IMR-90 (cell line): ENCODE measurements around the gene C16orf92. TPM values are rescaled to one million over a fixed set of nuclear protein-coding genes. Genes with fewer than 3 reads are reported as not detected.

Experiments used
- ATAC-seq: fragments of 200-7000 bp; cut with Tn5 transposase; 2 replicates; pipeline ENCODE4 v1.9.1; 2020; ENCODE audit warnings: low read depth, mild to moderate bottlenecking, moderate library complexity
- BruUV-seq: library from RNA; stranded (reverse); fragments of 400-500 nt; replicated peaks from 2 replicates; lab custom pipeline; 2021; lab: Mats Ljungman, UMichigan
- CTCF ChIA-PET: fragments of 300-600 bp; formaldehyde crosslinking; extraction: SDS; loops from one replicate; lab custom pipeline; 2021; ENCODE audit warnings: antibody characterized with exemption; lab: Yijun Ruan, JAX
- POLR2A ChIA-PET: fragments of 300-600 bp; sonication (Branson Sonifier 250); formaldehyde crosslinking; loops from one replicate; lab custom pipeline; 2022; ENCODE audit warnings: antibody characterized with exemption; ENCODE audit not compliant: unreplicated experiment; lab: Charles Lee
- DNase-seq: peaks from one replicate; pipeline ENCODE4 v3.0.0; 2013
- H2AFZ ChIP-seq: replicated peaks from 2 replicates; pipeline ENCODE3; 2013; ENCODE audit warnings: low read length, mild to moderate bottlenecking; ENCODE audit not compliant: poor library complexity
- H2AK5ac ChIP-seq: 2 replicates; pipeline ENCODE4 v1.6.1; 2013; ENCODE audit warnings: low read depth, low read length, inconsistent platforms
- H2AK9ac ChIP-seq: replicated peaks from 2 replicates; pipeline ENCODE3; 2013; ENCODE audit warnings: mild to moderate bottlenecking, low read depth, low read length, moderate library complexity; ENCODE audit not compliant: poor library complexity
- H2BK120ac ChIP-seq: 2 replicates; pipeline ENCODE4 v1.6.1; 2013; ENCODE audit warnings: low read depth, low read length, inconsistent platforms
- H2BK15ac ChIP-seq: 3 replicates; pipeline ENCODE4 v1.6.1; 2013; ENCODE audit warnings: low read depth, low read length, inconsistent platforms
- H2BK20ac ChIP-seq: 2 replicates; pipeline ENCODE4 v1.6.1; 2013; ENCODE audit warnings: low read depth, mild to moderate bottlenecking, inconsistent platforms, low read length, moderate library complexity
- H2BK5ac ChIP-seq: 2 replicates; pipeline ENCODE4 v1.6.1; 2013; ENCODE audit warnings: mild to moderate bottlenecking, low read depth, low read length, inconsistent platforms; ENCODE audit not compliant: poor library complexity, severe bottlenecking
- H3K14ac ChIP-seq: replicated peaks from 2 replicates; pipeline ENCODE4 v1.6.1; 2013; ENCODE audit warnings: low read depth, low read length, inconsistent platforms
- H3K18ac ChIP-seq: 2 replicates; pipeline ENCODE4 v1.6.1; 2013; ENCODE audit warnings: low read depth, low read length, control low read depth
- H3K23ac ChIP-seq: 2 replicates; pipeline ENCODE4 v1.6.1; 2013; ENCODE audit warnings: low read depth, low read length, inconsistent platforms
- H3K27ac ChIP-seq: 2 replicates; pipeline ENCODE4 v1.5.1; 2013; ENCODE audit warnings: mild to moderate bottlenecking, control low read depth, low read length; ENCODE audit not compliant: insufficient read depth
- H3K27me3 ChIP-seq: 2 replicates; pipeline ENCODE4 v1.6.1; 2013; ENCODE audit warnings: low read length; ENCODE audit not compliant: control insufficient read depth, insufficient read depth
- H3K36me3 ChIP-seq: 2 replicates; pipeline ENCODE4 v1.6.1; 2013; ENCODE audit warnings: low read length, mixed read lengths; ENCODE audit not compliant: control insufficient read depth, insufficient read depth
- H3K4ac ChIP-seq: 2 replicates; pipeline ENCODE4 v1.6.1; 2013; ENCODE audit warnings: low read depth, low read length, inconsistent platforms
- H3K4me1 ChIP-seq: 2 replicates; pipeline ENCODE4 v1.6.1; 2013; ENCODE audit warnings: low read length, mixed read lengths; ENCODE audit not compliant: control insufficient read depth, insufficient read depth
- H3K4me2 ChIP-seq: 2 replicates; pipeline ENCODE4 v1.6.1; 2013; ENCODE audit warnings: low read depth, mild to moderate bottlenecking, control low read depth, low read length, moderate library complexity
- H3K4me3 ChIP-seq: 2 replicates; pipeline ENCODE4 v1.5.1; 2013; ENCODE audit warnings: low read depth, mild to moderate bottlenecking, control low read depth, low read length, moderate library complexity; ENCODE audit not compliant: insufficient read depth
- H3K56ac ChIP-seq: 2 replicates; pipeline ENCODE4 v1.6.1; 2013; ENCODE audit warnings: low read length, inconsistent platforms; ENCODE audit not compliant: insufficient read depth; ENCODE audit errors: extremely low read depth
- H3K79me1 ChIP-seq, 2 experiments: 2 replicates each; pipeline ENCODE4 v1.6.1; 2013; ENCODE audit warnings: low read length in 2 of 2, inconsistent platforms in 1 of 2, low read depth in 1 of 2
- H3K9ac ChIP-seq: 2 replicates; pipeline ENCODE4 v1.6.1; 2013; ENCODE audit warnings: low read depth, low read length, control low read depth
- H3K9me1 ChIP-seq: 2 replicates; pipeline ENCODE4 v1.6.1; 2013; ENCODE audit warnings: low read length, inconsistent platforms; ENCODE audit not compliant: insufficient read depth
- H3K9me3 ChIP-seq: 2 replicates; pipeline ENCODE4 v1.6.1; 2013; ENCODE audit warnings: low read length; ENCODE audit not compliant: control insufficient read depth, insufficient read depth
- H4K20me1 ChIP-seq: 2 replicates; pipeline ENCODE4 v1.6.1; 2013; ENCODE audit warnings: low read length, inconsistent platforms; ENCODE audit not compliant: insufficient read depth
- H4K5ac ChIP-seq: 2 replicates; pipeline ENCODE4 v1.6.1; 2013; ENCODE audit warnings: mild to moderate bottlenecking, low read depth, low read length, control low read depth
- H4K8ac ChIP-seq, 2 experiments: 2 replicates each; pipeline ENCODE4 v1.6.1; 2013; ENCODE audit warnings: low read depth in 2 of 2, low read length in 2 of 2, control low read depth in 1 of 2, inconsistent platforms in 1 of 2
- H4K91ac ChIP-seq: 2 replicates; pipeline ENCODE4 v1.6.1; 2013; ENCODE audit warnings: low read depth, low read length, inconsistent platforms; ENCODE audit not compliant: insufficient read depth
- BHLHE40 ChIP-seq: fragments of 150-350 bp; IDR thresholded peaks from 2 replicates; pipeline ENCODE4 v1.6.1; 2016; ENCODE audit warnings: mild to moderate bottlenecking, low read depth, low read length
- CEBPB ChIP-seq: IDR thresholded peaks from 2 replicates; pipeline ENCODE4 v1.6.1; 2012; ENCODE audit warnings: low read depth, low read length, improper control_type of control experiment
- CHD1 ChIP-seq: IDR thresholded peaks from 2 replicates; pipeline ENCODE4 v1.6.1; 2012; ENCODE audit warnings: low read depth, low read length, improper control_type of control experiment
- ELK1 ChIP-seq: fragments of 150-350 bp; IDR thresholded peaks from 2 replicates; pipeline ENCODE4 v1.6.1; 2016; ENCODE audit warnings: low read depth, mild to moderate bottlenecking, low read length, moderate library complexity, borderline replicate concordance
- FOS ChIP-seq: fragments of 150-350 bp; IDR thresholded peaks from 2 replicates; pipeline ENCODE4 v1.6.1; 2016; ENCODE audit warnings: low read depth, low read length
- MAFK ChIP-seq: IDR thresholded peaks from 2 replicates; pipeline ENCODE4 v1.6.1; 2012; ENCODE audit warnings: low read depth, low read length, improper control_type of control experiment
- MAZ ChIP-seq: IDR thresholded peaks from 2 replicates; pipeline ENCODE4 v1.6.1; 2012; ENCODE audit warnings: low read depth, mild to moderate bottlenecking, low read length, improper control_type of control experiment, moderate library complexity, borderline replicate concordance
- NFE2L2 ChIP-seq: fragments of 150-350 bp; IDR thresholded peaks from 2 replicates; pipeline ENCODE4 v1.6.1; 2016; ENCODE audit warnings: low read depth, mild to moderate bottlenecking, low read length
- POLR2A ChIP-seq: IDR thresholded peaks from 2 replicates; pipeline ENCODE4 v1.6.1; 2012; ENCODE audit warnings: mild to moderate bottlenecking, low read depth, low read length
- RAD21 ChIP-seq: IDR thresholded peaks from 2 replicates; pipeline ENCODE4 v1.6.1; 2012; ENCODE audit warnings: low read length, improper control_type of control experiment
- RCOR1 ChIP-seq: IDR thresholded peaks from 2 replicates; pipeline ENCODE4 v1.6.1; 2012; ENCODE audit warnings: mild to moderate bottlenecking, low read length, improper control_type of control experiment; ENCODE audit not compliant: insufficient replicate concordance
- RFX5 ChIP-seq: IDR thresholded peaks from 2 replicates; pipeline ENCODE4 v1.8.0; 2012; ENCODE audit warnings: low read depth, mild to moderate bottlenecking, low read length, moderate library complexity
- WGBS, 2 experiments: methylation state at CpG; one replicate each; pipeline versions ENCODE4 v1.1.5 to v1.1.7; 2013; ENCODE audit warnings: missing lambda C conversion rate in 2 of 2; ENCODE audit not compliant: insufficient read length in 1 of 2; ENCODE audit errors: extremely low coverage in 2 of 2; 5-methylcytosine and 5-hydroxymethylcytosine counted together
- dilution Hi-C: fragments of 300-500 bp; cut with HindIII; formaldehyde crosslinking; loops from one replicate; pipeline ENCODE4 v1.14.3; 2018; ENCODE audit warnings: low sequenced_read_pairs; ENCODE audit not compliant: unreplicated experiment
- in situ Hi-C: fragments of 300-500 bp; cut with MboI; formaldehyde crosslinking; loops from 3 replicates; pipeline ENCODE4 v1.14.3; 2019; ENCODE audit warnings: low sequenced_read_pairs, inconsistent platforms, mixed read lengths
- intact Hi-C: fragments of 100-400 bp; cut with micrococcal nuclease; formaldehyde crosslinking; loops from 2 replicates; pipeline ENCODE4 v1.10.0; 2022
- polyA plus RNA-seq, 3 experiments: library from polyadenylated mRNA; depleted of rRNA; stranded (reverse); fragments of >200 nt; gene quantifications; 2 replicates each; pipeline ENCODE4 v1.2.3, GENCODE V29; 2012; ENCODE audit warnings: low replicate concordance in 1 of 3
- total RNA-seq: library from RNA; depleted of rRNA; stranded (reverse); fragments of >200 nt; gene quantifications from 2 replicates; pipeline ENCODE4 v1.2.3, GENCODE V29; 2012
- TF ChIP-seq, protein P1 (sequence below): fragments of 150-350 bp; IDR thresholded peaks from 2 replicates; pipeline ENCODE4 v1.6.1; 2017; ENCODE audit warnings: mild to moderate bottlenecking, antibody characterized with exemption, low read length, low read depth
- TF ChIP-seq, protein P2 (sequence below): conservative IDR thresholded peaks from 2 replicates; pipeline ENCODE4 v1.5.1; 2012; ENCODE audit warnings: mild to moderate bottlenecking, low read depth, low read length, improper control_type of control experiment

C16orf92 gene
- total and polyA plus RNA-seq, 2 of the 4 experiments (the other 2 are of a cell fraction), result not detected

DNA sequence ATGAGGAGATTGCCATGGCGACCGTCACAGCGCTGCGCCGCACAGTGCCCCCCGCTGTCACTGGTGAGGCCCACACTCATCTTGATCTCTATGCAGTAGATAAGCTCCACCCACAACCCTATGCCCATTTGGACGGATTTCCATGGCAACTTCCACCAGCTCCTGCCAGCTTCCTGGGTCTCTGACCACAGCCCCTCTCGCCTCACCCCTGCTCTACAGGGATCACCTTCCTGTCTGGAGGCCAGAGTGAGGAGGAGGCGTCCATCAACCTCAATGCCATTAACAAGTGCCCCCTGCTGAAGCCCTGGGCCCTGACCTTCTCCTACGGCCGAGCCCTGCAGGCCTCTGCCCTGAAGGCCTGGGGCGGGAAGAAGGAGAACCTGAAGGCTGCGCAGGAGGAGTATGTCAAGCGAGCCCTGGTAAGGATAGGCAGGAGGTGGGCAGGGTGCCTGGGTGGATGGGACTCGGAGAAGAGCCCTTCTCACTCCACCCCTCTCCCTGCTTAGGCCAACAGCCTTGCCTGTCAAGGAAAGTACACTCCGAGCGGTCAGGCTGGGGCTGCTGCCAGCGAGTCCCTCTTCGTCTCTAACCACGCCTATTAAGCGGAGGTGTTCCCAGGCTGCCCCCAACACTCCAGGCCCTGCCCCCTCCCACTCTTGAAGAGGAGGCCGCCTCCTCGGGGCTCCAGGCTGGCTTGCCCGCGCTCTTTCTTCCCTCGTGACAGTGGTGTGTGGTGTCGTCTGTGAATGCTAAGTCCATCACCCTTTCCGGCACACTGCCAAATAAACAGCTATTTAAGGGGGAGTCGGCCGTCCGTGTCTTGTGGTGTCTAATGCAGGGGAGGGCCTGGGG is 46.8 kb downstream of the C16orf92 start:
- no peak for ATAC-seq
- Histone ChIP-seq H3K9me3 (no peaks in the 10 kb centered on the region), H4K5ac (no peak overlapping the region), H2BK5ac (no peak overlapping the region), H4K91ac (no peak overlapping the region), H3K4me1 (peaks cover 19% of the 10 kb centered on the region), H3K4me2 (peak overlapping the region; percentile 12; the same call in 1 of the 2 replicates), H2AFZ (peak overlapping the region; percentile 39), H3K27me3 (no peaks in the 10 kb centered on the region), H2AK9ac (peak overlapping the region; percentile 89), H3K23ac (0 out of 2 replicates have a peak overlapping the region, but pooled peaks have one; percentile 48), H3K18ac (no peak overlapping the region), H3K79me1 (peaks cover 16 to 55% of the 10 kb centered on the region in 2 experiments), H3K9me1 (peaks cover 19% of the 10 kb centered on the region), H4K8ac (no peak overlapping the region), H3K9ac (no peak overlapping the region), H2AK5ac (no peak overlapping the region), H3K4ac (no peak overlapping the region), H3K36me3 (peaks cover 61% of the 10 kb centered on the region), H3K4me3 (no peak overlapping the region), H3K56ac (no peak overlapping the region), H2BK120ac (no peak overlapping the region), H2BK15ac (no peak overlapping the region), H3K27ac (no peak overlapping the region), H2BK20ac (no peak overlapping the region), H3K14ac (no peak overlapping the region), H4K20me1 (peaks cover 65% of the 10 kb centered on the region)
- intact Hi-C loops (no loop called here), dilution Hi-C loops (no loop called here), in situ Hi-C loops (loop anchor here (10.0 kb wide), 1 partner anchor 335 kb away; the partner anchor contains the start of gene ZNF771)
- no peak for DNase-seq
- POLR2A ChIA-PET, result no interaction called here
- TSS peak; percentile 86 for BruUV-seq
- no peak for TF ChIP-seq RFX5
- no peak for TF ChIP-seq RCOR1
- TF ChIP-seq NFE2L2, result no peak
- TF ChIP-seq, protein P1, sequence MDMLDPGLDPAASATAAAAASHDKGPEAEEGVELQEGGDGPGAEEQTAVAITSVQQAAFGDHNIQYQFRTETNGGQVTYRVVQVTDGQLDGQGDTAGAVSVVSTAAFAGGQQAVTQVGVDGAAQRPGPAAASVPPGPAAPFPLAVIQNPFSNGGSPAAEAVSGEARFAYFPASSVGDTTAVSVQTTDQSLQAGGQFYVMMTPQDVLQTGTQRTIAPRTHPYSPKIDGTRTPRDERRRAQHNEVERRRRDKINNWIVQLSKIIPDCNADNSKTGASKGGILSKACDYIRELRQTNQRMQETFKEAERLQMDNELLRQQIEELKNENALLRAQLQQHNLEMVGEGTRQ, result no peak
- no peak for TF ChIP-seq BHLHE40
- no peak for TF ChIP-seq RAD21
- no peak for TF ChIP-seq CEBPB
- no peak for TF ChIP-seq CHD1
- no peak for TF ChIP-seq FOS
- no peak for TF ChIP-seq MAFK
- TF ChIP-seq POLR2A, result no peak
- TF ChIP-seq MAZ, result no peak
- TF ChIP-seq, protein P2, sequence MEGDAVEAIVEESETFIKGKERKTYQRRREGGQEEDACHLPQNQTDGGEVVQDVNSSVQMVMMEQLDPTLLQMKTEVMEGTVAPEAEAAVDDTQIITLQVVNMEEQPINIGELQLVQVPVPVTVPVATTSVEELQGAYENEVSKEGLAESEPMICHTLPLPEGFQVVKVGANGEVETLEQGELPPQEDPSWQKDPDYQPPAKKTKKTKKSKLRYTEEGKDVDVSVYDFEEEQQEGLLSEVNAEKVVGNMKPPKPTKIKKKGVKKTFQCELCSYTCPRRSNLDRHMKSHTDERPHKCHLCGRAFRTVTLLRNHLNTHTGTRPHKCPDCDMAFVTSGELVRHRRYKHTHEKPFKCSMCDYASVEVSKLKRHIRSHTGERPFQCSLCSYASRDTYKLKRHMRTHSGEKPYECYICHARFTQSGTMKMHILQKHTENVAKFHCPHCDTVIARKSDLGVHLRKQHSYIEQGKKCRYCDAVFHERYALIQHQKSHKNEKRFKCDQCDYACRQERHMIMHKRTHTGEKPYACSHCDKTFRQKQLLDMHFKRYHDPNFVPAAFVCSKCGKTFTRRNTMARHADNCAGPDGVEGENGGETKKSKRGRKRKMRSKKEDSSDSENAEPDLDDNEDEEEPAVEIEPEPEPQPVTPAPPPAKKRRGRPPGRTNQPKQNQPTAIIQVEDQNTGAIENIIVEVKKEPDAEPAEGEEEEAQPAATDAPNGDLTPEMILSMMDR, result no peak
- TF ChIP-seq ELK1, result no peak
- CTCF ChIA-PET, result no interaction called here
- 80% methylated on average over 1 of the region's 31 CpGs; no CpG with 5 or more reads in 1 of the 2 experiments for WGBS, 2 experiments
